HepG2 (cell line): ENCODE data around the gene LRRC15. TPM values are rescaled to one million over a fixed set of nuclear protein-coding genes. Genes with fewer than 3 reads are reported as not detected.
A peak's percentile ranks its signal among the peaks of the same experiment; 100 is the strongest.

Experiments
- AKNA ChIP-seq: sonication (generic); formaldehyde crosslinking; IDR thresholded peaks from 2 replicates; pipeline ENCODE4 v1.4.0; 2020; ENCODE audit warnings: missing genetic modification reagents, borderline replicate concordance
- HES4 ChIP-seq: sonication (generic); formaldehyde crosslinking; IDR thresholded peaks from 2 replicates; pipeline ENCODE4 v1.9.0; 2021; ENCODE audit warnings: mild to moderate bottlenecking, missing genetic modification reagents, borderline replicate concordance
- MNT ChIP-seq: fragments of 450-650 bp; IDR thresholded peaks from 2 replicates; pipeline ENCODE4 v1.6.1; 2016
- NFATC3 ChIP-seq: sonication (generic); formaldehyde crosslinking; IDR thresholded peaks from 2 replicates; pipeline ENCODE4 v1.5.1; 2020; ENCODE audit warnings: mild to moderate bottlenecking, missing genetic modification reagents
- SCMH1 ChIP-seq: sonication (generic); formaldehyde crosslinking; IDR thresholded peaks from 2 replicates; pipeline ENCODE4 v1.9.0; 2021; ENCODE audit warnings: missing genetic modification reagents, mild to moderate bottlenecking, borderline replicate concordance
- SRY ChIP-seq: sonication (generic); formaldehyde crosslinking; IDR thresholded peaks from 2 replicates; pipeline ENCODE4 v1.8.0; 2022; ENCODE audit warnings: mild to moderate bottlenecking, missing genetic modification reagents
- STAT5B ChIP-seq: sonication (generic); formaldehyde crosslinking; IDR thresholded peaks from 2 replicates; pipeline ENCODE4 v1.4.0; 2020; ENCODE audit warnings: missing genetic modification reagents
- THRA ChIP-seq: sonication (generic); formaldehyde crosslinking; IDR thresholded peaks from 2 replicates; pipeline ENCODE4 v1.4.0; 2020; ENCODE audit warnings: missing genetic modification reagents, borderline replicate concordance
- UBTF ChIP-seq: sonication (generic); formaldehyde crosslinking; IDR thresholded peaks from 2 replicates; pipeline ENCODE4 v1.4.0; 2020; ENCODE audit warnings: mild to moderate bottlenecking, missing genetic modification reagents
- ZNF282 ChIP-seq: fragments of 450-650 bp; IDR thresholded peaks from 2 replicates; pipeline ENCODE4 v1.6.1; 2018; ENCODE audit not compliant: partially characterized antibody
- ZNF383 ChIP-seq: sonication (generic); formaldehyde crosslinking; IDR thresholded peaks from 2 replicates; pipeline ENCODE4 v1.4.0; 2020; ENCODE audit warnings: missing genetic modification reagents, mild to moderate bottlenecking, borderline replicate concordance
- ZNF512B ChIP-seq: sonication (generic); formaldehyde crosslinking; IDR thresholded peaks from 2 replicates; pipeline ENCODE4 v1.5.1; 2020; ENCODE audit warnings: missing genetic modification reagents, mild to moderate bottlenecking, borderline replicate concordance
- ZNF530 ChIP-seq: sonication (generic); formaldehyde crosslinking; IDR thresholded peaks from 2 replicates; pipeline ENCODE4 v1.5.0; 2020; ENCODE audit warnings: low read depth, mild to moderate bottlenecking, missing genetic modification reagents
- ZSCAN30 ChIP-seq: sonication (generic); formaldehyde crosslinking; IDR thresholded peaks from 2 replicates; pipeline ENCODE4 v1.5.0; 2020; ENCODE audit warnings: mild to moderate bottlenecking, missing genetic modification reagents
- polyA plus RNA-seq, 8 experiments: library from polyadenylated mRNA; depleted of rRNA in 3 of 8; stranded (reverse) in 7 of 8; unstranded in 1 of 8; fragments of >200 nt; fragmentation: Illumina TruSeq in 4 of 8; extraction: Trizol in 4 of 8; gene quantifications; 2 replicates each; pipeline versions ENCODE4 v1.2.1 to v1.2.3, GENCODE V29; 2011 to 2016; ENCODE audit warnings: low read depth in 4 of 8, missing spikeins in 1 of 8, mixed read lengths in 1 of 8; ENCODE audit not compliant: insufficient read depth in 1 of 8
- total RNA-seq, 5 experiments: library from RNA; depleted of rRNA; stranded (reverse); fragments of >200 nt; fragmentation: Illumina TruSeq; extraction: Trizol; gene quantifications; 2 replicates each; pipeline ENCODE4 v1.2.3, GENCODE V29; 2016; ENCODE audit warnings: low read depth in 1 of 5

LRRC15 gene
- total and polyA plus RNA-seq, 2 of the 13 experiments (the other 11 are each of a cell fraction or from before 2014, with no cell fraction given) = not detected

GRCh38 chr3:194333212-194333980 is 36.1 kb downstream of the LRRC15 start (continued):
- peak; percentile 96; the same call in 1 of the 2 replicates for TF ChIP-seq ZNF512B (CRISPR knock-in tag)
- no peak for TF ChIP-seq ZNF282
- TF ChIP-seq THRA (CRISPR knock-in tag) = 0 out of 2 replicates have a peak, but pooled peaks have one; percentile 19
- TF ChIP-seq ZNF383 (CRISPR knock-in tag) = no peak
- no peak for TF ChIP-seq SCMH1
- peak; percentile 93; the same call in 1 of the 2 replicates for TF ChIP-seq NFATC3 (CRISPR knock-in tag)
- peak; percentile 93; the same call in 1 of the 2 replicates for TF ChIP-seq ZSCAN30 (CRISPR knock-in tag)
- peak; percentile 91 for TF ChIP-seq UBTF (CRISPR knock-in tag)
- peak; percentile 98 for TF ChIP-seq HES4 (CRISPR knock-in tag)
- TF ChIP-seq AKNA (CRISPR knock-in tag) = 0 out of 2 replicates have a peak, but pooled peaks have one; percentile 74
- TF ChIP-seq STAT5B (CRISPR knock-in tag) = peak; percentile 84; the same call in 1 of the 2 replicates
- peak; percentile 95 for TF ChIP-seq ZNF530 (CRISPR knock-in tag)
- TF ChIP-seq SRY (CRISPR knock-in tag) = peak; percentile 99
- TF ChIP-seq MNT = peak; percentile 53; the same call in 1 of the 2 replicates
